ENCODE data around the gene SNAP47. TPM values are rescaled to one million over a fixed set of nuclear protein-coding genes. Genes with fewer than 3 reads are reported as not detected.

Gene SNAP47
- total RNA-seq, 2 donors from 2014 or later, result 51.6 to 74.7 TPM

DNA sequence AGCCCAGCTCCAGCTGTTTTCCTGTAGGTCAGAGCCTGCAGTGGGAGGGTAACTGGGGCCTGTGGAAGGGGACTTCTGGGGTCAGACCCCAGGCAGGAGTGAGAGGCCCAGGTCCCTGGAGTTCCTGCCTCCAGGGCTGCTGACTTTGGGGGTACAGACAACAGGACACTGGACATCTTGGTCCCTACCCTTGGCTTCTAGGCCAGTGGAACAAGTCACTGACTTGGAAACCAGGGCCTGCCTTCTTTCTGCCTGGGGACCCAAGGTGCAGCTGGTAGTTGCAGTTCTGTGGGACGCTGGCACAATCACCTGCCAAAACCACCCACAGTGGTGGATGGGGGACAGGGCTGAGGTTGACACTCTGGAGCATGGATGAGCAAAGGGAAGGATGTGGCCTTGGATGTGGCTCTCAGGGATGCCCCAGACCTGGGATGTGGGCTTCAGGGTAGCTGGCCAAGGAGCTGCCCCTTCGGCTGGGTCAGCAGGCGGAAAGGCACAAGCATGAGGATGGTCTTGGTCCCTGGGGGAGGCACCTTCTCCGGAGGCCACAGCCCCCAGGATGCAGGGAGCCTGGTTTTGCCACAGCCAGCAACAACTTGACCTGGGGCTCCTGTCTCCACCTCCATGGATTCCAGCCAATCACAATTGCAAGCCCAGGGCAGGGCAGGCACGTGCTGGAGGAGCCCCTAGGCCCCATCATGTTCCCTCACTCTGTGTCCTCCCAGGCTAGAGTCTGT, 5.9 kb upstream of the SNAP47 start:
- Histone ChIP-seq H3K36me3 (peaks cover 0 to 3% of the 10 kb centered on the region in 2 donors), H3K4me1 (replicated peaks) (peaks cover 5% of the 10 kb centered on the region), H3K4me3 (peak overlapping the region; percentile 42 to 46), H3K27me3 (replicated peaks; ENCODE audit: insufficient read depth) (no peaks in the 10 kb centered on the region), H3K27ac (peak overlapping the region; percentile 65), H3K9me3 (no peaks in the 10 kb centered on the region)
- TF ChIP-seq POLR2AphosphoS5 (IDR thresholded peaks at IDR 0.05) (no peak), POLR2A (IDR thresholded peaks at IDR 0.05) (no peak)
- TF ChIP-seq, protein P1, sequence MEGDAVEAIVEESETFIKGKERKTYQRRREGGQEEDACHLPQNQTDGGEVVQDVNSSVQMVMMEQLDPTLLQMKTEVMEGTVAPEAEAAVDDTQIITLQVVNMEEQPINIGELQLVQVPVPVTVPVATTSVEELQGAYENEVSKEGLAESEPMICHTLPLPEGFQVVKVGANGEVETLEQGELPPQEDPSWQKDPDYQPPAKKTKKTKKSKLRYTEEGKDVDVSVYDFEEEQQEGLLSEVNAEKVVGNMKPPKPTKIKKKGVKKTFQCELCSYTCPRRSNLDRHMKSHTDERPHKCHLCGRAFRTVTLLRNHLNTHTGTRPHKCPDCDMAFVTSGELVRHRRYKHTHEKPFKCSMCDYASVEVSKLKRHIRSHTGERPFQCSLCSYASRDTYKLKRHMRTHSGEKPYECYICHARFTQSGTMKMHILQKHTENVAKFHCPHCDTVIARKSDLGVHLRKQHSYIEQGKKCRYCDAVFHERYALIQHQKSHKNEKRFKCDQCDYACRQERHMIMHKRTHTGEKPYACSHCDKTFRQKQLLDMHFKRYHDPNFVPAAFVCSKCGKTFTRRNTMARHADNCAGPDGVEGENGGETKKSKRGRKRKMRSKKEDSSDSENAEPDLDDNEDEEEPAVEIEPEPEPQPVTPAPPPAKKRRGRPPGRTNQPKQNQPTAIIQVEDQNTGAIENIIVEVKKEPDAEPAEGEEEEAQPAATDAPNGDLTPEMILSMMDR (IDR thresholded peaks at IDR 0.05), result no peak
- WGBS, result 51% methylated on average over 5 of the region's 5 CpGs
- intact Hi-C loops (cut with DNase I), result no loop called here
- no peak for DNase-seq (ENCODE audit: low spot score)

DNA sequence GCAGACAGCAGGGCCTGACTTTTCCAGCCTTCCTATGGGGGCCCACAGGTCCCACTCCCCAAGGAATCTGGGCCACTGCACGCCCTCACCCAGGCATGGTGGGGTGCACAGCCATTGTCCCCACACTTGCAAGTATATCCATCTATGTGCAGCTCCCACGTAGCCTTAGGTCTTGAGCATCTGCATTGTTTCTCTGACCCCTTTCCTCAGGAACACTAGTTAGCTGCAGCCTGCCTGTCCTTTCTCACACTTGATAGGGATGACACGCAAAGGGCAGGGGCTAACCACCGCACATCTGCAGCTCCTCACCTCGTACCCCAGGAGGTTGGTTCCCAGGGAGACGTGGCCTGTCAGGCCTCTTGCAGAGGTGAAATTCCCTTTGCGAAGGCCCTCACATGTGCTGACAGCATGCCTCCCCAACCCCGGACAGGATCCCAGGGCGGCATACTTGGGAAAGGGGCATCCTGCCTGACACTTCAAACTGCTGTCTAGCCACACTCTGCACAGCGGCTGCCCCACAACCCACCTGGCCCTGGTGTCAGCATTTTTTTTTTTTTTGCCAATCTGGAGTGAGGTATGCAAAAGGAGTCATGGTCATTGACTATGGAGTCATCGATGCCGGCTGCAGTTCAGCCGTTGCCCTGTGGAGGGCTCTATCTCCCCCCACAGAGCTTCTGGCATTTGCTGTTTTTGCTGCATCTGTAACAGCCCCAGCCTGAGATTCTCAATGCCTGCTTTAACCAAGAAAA, 5.2 kb upstream of the SNAP47 start:
- intact Hi-C loops (cut with DNase I), result no loop called here
- 50% methylated on average over 13 of the region's 13 CpGs for WGBS
- H3K9me3 ChIP-seq, result no peaks in the 10 kb centered on the region
- peaks cover 5% of the 10 kb centered on the region for H3K4me1 ChIP-seq (replicated peaks)
- no peaks in the 10 kb centered on the region for H3K27me3 ChIP-seq (replicated peaks; ENCODE audit: insufficient read depth)
- TF ChIP-seq POLR2A (IDR thresholded peaks at IDR 0.05) (no peak), POLR2AphosphoS5 (IDR thresholded peaks at IDR 0.05) (no peak)
- TF ChIP-seq, protein P1 (IDR thresholded peaks at IDR 0.05), result peak in 3 of 4 experiments; percentile 21 to 45 (median 40)
- no peak for DNase-seq (ENCODE audit: low spot score)
- peaks cover 0 to 3% of the 10 kb centered on the region in 2 donors for H3K36me3 ChIP-seq
- H3K27ac ChIP-seq, result no peak overlapping the region
- no peak overlapping the region for H3K4me3 ChIP-seq

DNA sequence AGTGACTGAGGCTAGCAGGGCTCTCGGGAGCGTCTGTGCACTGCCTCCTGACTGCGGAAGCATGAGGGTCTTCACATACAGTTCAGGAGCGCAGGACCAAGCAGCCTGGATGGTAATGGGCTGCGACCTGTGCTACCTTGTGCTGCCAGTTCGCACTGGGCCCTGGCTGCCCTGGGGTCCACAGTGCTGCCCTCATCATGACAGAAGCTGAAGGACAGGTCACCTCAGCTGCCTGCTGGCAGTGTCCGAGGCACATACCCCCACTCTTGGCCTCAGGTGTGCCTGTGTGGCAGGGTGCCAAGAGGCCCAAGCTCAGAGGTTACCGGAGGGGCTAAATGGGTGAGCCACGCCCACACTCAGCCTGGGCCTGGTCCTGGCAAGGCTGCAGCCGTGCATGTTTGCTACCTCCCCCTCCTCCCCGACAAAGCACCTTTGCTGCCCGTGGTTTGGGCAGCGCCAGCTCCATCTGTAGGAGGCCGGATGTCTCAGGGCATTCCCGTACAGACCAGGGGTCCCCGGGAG, 4.5 kb upstream of the SNAP47 start:
- no peak for DNase-seq (ENCODE audit: low spot score)
- TF ChIP-seq, protein P1 (IDR thresholded peaks at IDR 0.05), result no peak
- TF ChIP-seq POLR2A (IDR thresholded peaks at IDR 0.05), result no peak
- Histone ChIP-seq H3K4me1 (replicated peaks) (peaks cover 5% of the 10 kb centered on the region), H3K4me3 (no peak overlapping the region), H3K36me3 (peaks cover 0 to 3% of the 10 kb centered on the region in 2 donors), H3K27ac (no peak overlapping the region), H3K9me3 (no peaks in the 10 kb centered on the region), H3K27me3 (replicated peaks; ENCODE audit: insufficient read depth) (no peaks in the 10 kb centered on the region)
- 71% methylated on average over 14 of the region's 16 CpGs for WGBS
- intact Hi-C loops (cut with DNase I), result no loop called here

DNA sequence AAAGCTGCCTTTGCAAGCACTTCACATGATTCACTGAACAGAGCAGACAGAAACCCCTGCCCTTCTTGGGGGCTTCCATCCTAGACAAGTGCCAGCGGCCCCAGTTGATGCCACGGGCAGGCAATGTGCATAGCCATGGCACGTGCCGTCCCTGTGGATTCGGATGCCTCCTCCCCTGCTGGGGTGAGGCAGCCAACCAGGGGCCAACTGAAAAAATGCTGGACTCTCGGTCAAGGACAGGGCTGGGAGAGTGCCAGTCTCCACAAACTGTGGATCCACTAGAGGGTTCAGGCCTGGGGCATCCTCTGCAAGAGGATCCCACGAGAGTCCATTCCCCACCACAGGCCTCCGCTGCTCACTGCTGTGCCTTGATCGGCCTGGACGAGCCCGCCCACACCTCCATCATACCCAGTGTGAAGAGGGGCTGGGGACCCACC, 4.0 kb upstream of the SNAP47 start:
- TF ChIP-seq POLR2A (IDR thresholded peaks at IDR 0.05), result no peak
- TF ChIP-seq, protein P1 (IDR thresholded peaks at IDR 0.05), result no peak
- TF ChIP-seq POLR2AphosphoS5 (IDR thresholded peaks at IDR 0.05), result no peak
- no peak for DNase-seq (ENCODE audit: low spot score)
- no peaks in the 10 kb centered on the region for H3K27me3 ChIP-seq (replicated peaks; ENCODE audit: insufficient read depth)
- H3K36me3 ChIP-seq, result peaks cover 0 to 3% of the 10 kb centered on the region in 2 donors
- no peak overlapping the region for H3K4me3 ChIP-seq
- 73% methylated on average over 10 of the region's 11 CpGs for WGBS
- H3K9me3 ChIP-seq, result no peaks in the 10 kb centered on the region
- H3K27ac ChIP-seq, result no peak overlapping the region
- H3K4me1 ChIP-seq (replicated peaks), result peaks cover 5% of the 10 kb centered on the region
- intact Hi-C loops (cut with DNase I), result no loop called here

Measured in prostate gland (tissue), 2 donors.